Osteocyte (in vitro differentiated cells): ENCODE data around the gene LCN9. TPM values are rescaled to one million over a fixed set of nuclear protein-coding genes. Genes with fewer than 3 reads are reported as not detected.
A peak's percentile ranks its signal among the peaks of the same experiment; 100 is the strongest.
"Not testable (repeated sequence)": the region's sequence is repeated elsewhere in the genome, so short reads cannot be mapped to it uniquely, and the experiment has no call there.

Source experiments
- DNase-seq: peaks from one replicate; pipeline ENCODE4 v3.0.0; 2021; ENCODE audit warnings: mixed read lengths; ENCODE audit not compliant: unreplicated experiment; ENCODE audit errors: extremely low spot score
- H3K27ac Mint-ChIP-seq: one replicate; pipeline ENCODE4 v1.8.0; 2021; ENCODE audit warnings: mild to moderate bottlenecking, mixed read lengths; ENCODE audit not compliant: unreplicated experiment
- H3K27me3 Mint-ChIP-seq: one replicate; pipeline ENCODE4 v1.8.0; 2021; ENCODE audit warnings: mixed read lengths; ENCODE audit not compliant: unreplicated experiment
- H3K36me3 Mint-ChIP-seq: one replicate; pipeline ENCODE4 v1.8.0; 2021; ENCODE audit warnings: mixed read lengths; ENCODE audit not compliant: unreplicated experiment
- H3K4me1 Mint-ChIP-seq: one replicate; pipeline ENCODE4 v1.8.0; 2021; ENCODE audit warnings: mixed read lengths; ENCODE audit not compliant: unreplicated experiment
- H3K4me3 Mint-ChIP-seq: one replicate; pipeline ENCODE4 v1.8.0; 2021; ENCODE audit warnings: mild to moderate bottlenecking, moderate library complexity, mixed read lengths; ENCODE audit not compliant: unreplicated experiment
- H3K9me3 Mint-ChIP-seq: one replicate; pipeline ENCODE4 v1.8.0; 2021; ENCODE audit warnings: mixed read lengths; ENCODE audit not compliant: unreplicated experiment
- CTCF ChIP-seq: fragments of 200-600 bp; sonication (generic); IDR thresholded peaks from 2 replicates; pipeline ENCODE4 v1.5.0; 2021; ENCODE audit warnings: antibody characterized with exemption, mild to moderate bottlenecking, moderate library complexity
- total RNA-seq: library from RNA; stranded (reverse); gene quantifications from 2 replicates; pipeline ENCODE4 v1.2.1, GENCODE V29; 2021

The LCN9 gene
- total RNA-seq, 1 donor from 2014 or later = not detected

DNA sequence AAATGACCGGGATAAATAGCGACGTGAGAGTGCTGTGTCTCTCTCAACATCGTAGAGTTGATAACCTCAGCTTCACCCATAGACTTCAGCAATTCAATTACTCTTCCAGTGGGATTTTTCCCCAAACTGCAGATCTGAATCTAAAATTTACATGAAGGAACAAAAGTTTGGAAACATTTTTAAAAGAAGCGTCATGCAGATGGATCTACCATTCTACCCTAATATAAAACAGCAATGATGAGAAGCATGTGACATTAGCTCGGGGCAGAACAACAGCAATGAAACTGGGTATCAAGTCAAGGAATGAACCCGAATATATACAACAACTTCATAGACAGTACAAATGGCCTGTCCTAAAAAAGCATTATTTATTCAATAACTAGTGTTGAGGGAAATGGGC lies 42.6 kb upstream of the LCN9 start:
- Mint-ChIP-seq H3K36me3 (no peaks in the 10 kb centered on the region), H3K27me3 (peaks cover 6% of the 10 kb centered on the region), H3K4me1 (no peaks in the 10 kb centered on the region), H3K9me3 (no peaks in the 10 kb centered on the region), H3K27ac (no peak overlapping the region), H3K4me3 (no peak overlapping the region)
- no peak for TF ChIP-seq CTCF
- no peak for DNase-seq

- Mint-ChIP-seq H3K36me3 (no peaks in the 10 kb centered on the region), H3K4me3 (no peak overlapping the region), H3K27ac (no peak overlapping the region), H3K9me3 (peaks cover 10% of the 10 kb centered on the region), H3K4me1 (no peaks in the 10 kb centered on the region), H3K27me3 (peaks cover 8% of the 10 kb centered on the region)
- TF ChIP-seq CTCF = no peak
- peak; percentile 65 for DNase-seq
Observed at GRCh38 chr9:135622415-135623020, 40.6 kb upstream of the LCN9 start.

GRCh38 chr9:135624282-135624681 lies 38.8 kb upstream of the LCN9 start:
- DNase-seq = peak; percentile 66
- no peak overlapping the region for H3K4me3 Mint-ChIP-seq
- no peaks in the 10 kb centered on the region for H3K36me3 Mint-ChIP-seq
- H3K4me1 Mint-ChIP-seq = no peaks in the 10 kb centered on the region
- peaks cover 11% of the 10 kb centered on the region for H3K9me3 Mint-ChIP-seq
- H3K27ac Mint-ChIP-seq = no peak overlapping the region
- no peak for TF ChIP-seq CTCF
- H3K27me3 Mint-ChIP-seq = peaks cover 8% of the 10 kb centered on the region

DNA sequence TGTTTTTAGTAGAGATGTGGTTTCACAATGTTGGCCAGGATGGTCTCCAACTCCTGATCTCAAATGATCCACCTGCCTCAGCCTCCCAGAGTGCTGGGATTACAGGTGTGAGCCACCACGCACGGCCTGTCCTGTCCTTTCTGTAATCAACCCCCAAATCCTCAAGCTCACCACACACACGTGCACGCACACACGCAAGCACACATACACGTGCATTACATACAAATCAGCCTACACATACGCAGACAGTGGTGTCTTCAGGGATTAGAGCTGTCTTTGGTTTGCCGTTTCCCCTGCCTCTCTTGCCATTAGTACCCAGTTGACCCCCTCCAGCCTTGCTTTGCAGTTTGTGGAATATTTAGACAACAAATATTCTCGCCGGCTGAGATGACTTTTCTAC lies 30.3 kb upstream of the LCN9 start:
- Mint-ChIP-seq H3K4me1 (no peaks in the 10 kb centered on the region), H3K27ac (no peak overlapping the region), H3K9me3 (peaks cover 5% of the 10 kb centered on the region), H3K4me3 (no peak overlapping the region), H3K36me3 (no peaks in the 10 kb centered on the region), H3K27me3 (peaks cover 15% of the 10 kb centered on the region)
- DNase-seq = peak; percentile 36
- TF ChIP-seq CTCF = no peak

DNA sequence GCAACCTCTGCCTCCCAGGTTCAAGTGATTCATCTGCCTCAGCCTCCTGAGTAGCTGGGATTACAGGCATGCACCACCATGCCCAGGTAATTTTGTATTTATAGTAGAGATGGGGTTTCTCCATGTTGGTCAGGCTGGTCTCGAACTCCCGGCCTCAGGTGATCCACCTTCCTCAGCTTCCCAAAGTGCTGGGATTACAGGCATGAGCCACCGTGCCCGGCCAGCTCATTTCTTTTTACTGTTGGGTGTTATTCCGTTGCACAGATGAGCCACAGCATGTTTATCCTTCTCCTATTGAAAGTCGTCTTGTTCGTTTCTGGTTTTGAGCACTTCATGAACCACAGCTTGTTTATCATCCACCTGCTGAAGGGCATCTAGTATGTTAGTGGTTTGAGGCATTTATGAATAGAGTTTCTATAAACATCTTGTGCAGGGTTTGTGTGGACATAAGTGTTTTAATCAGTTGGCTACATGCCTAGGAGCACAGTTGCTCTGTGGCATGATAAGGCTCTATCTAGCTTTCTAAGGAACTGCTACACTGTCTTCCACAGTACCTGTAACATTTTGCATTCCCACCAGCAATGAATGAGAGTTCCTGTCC lies 26.1 kb upstream of the LCN9 start:
- not testable (repeated sequence) for H3K4me1 Mint-ChIP-seq, H3K27ac Mint-ChIP-seq, H3K4me3 Mint-ChIP-seq, H3K36me3 Mint-ChIP-seq, H3K9me3 Mint-ChIP-seq
- H3K27me3 Mint-ChIP-seq = peaks cover 12% of the 10 kb centered on the region
- DNase-seq = peak; percentile 68
